Measurements from ENCODE around the gene FLRT1.

Gene FLRT1

GRCh38 chr11:64019106-64020037 is 16.4 kb upstream of the FLRT1 start:
- no peak for DNase-seq (ENCODE audit: extremely low read depth, low read depth)
- TF ChIP-seq, protein P1, sequence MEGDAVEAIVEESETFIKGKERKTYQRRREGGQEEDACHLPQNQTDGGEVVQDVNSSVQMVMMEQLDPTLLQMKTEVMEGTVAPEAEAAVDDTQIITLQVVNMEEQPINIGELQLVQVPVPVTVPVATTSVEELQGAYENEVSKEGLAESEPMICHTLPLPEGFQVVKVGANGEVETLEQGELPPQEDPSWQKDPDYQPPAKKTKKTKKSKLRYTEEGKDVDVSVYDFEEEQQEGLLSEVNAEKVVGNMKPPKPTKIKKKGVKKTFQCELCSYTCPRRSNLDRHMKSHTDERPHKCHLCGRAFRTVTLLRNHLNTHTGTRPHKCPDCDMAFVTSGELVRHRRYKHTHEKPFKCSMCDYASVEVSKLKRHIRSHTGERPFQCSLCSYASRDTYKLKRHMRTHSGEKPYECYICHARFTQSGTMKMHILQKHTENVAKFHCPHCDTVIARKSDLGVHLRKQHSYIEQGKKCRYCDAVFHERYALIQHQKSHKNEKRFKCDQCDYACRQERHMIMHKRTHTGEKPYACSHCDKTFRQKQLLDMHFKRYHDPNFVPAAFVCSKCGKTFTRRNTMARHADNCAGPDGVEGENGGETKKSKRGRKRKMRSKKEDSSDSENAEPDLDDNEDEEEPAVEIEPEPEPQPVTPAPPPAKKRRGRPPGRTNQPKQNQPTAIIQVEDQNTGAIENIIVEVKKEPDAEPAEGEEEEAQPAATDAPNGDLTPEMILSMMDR (IDR thresholded peaks at IDR 0.05; ENCODE audit: low read depth, low read length) = no peak

- TF ChIP-seq, protein P1 (IDR thresholded peaks at IDR 0.05; ENCODE audit: low read depth, low read length) = no peak
- DNase-seq (ENCODE audit: extremely low read depth, low read depth) = no peak
Measured at GRCh38 chr11:64020976-64021756, 14.6 kb upstream of the FLRT1 start.

DNA sequence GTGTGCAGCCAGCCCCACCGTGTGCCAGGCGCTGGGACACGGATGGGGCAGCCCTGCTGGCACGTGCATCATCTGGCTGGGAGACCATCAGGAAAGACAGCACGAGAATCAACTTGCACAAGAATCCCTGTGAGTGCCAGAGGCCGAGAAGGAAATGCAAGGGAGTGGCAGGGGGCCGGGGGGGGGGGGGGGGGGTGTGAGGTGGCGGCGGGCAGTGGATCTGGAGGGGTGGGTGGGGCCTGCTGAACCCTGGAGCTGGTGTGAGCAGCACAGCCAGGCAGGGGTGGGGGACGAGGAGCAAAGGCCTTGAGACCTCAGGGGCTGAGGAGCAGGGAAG is 14.0 kb upstream of the FLRT1 start:
- DNase-seq (ENCODE audit: extremely low read depth, low read depth) = no peak
- TF ChIP-seq, protein P1 (IDR thresholded peaks at IDR 0.05; ENCODE audit: low read depth, low read length) = no peak

GRCh38 chr11:64022125-64022784 is 13.5 kb upstream of the FLRT1 start:
- TF ChIP-seq, protein P1 (IDR thresholded peaks at IDR 0.05; ENCODE audit: low read depth, low read length) = no peak

GRCh38 chr11:64023712-64024710 is 11.7 kb upstream of the FLRT1 start:
- DNase-seq (ENCODE audit: extremely low read depth, low read depth) = no peak
- TF ChIP-seq, protein P1 (IDR thresholded peaks at IDR 0.05; ENCODE audit: low read depth, low read length) = no peak

More at GRCh38 chr11:64022125-64022784, 13.5 kb upstream of the FLRT1 start:
- no peak for DNase-seq (ENCODE audit: extremely low read depth, low read depth)

GRCh38 chr11:64025205-64025604 is 10.5 kb upstream of the FLRT1 start:
- TF ChIP-seq, protein P1 (IDR thresholded peaks at IDR 0.05; ENCODE audit: low read depth, low read length) = no peak
- no peak for DNase-seq (ENCODE audit: extremely low read depth, low read depth)

Data from AG09319 (cell line).